Naive B cell (primary cell): ENCODE results near the gene SHKBP1. TPM values are rescaled to one million over a fixed set of nuclear protein-coding genes. Genes with fewer than 3 reads are reported as not detected.

Experiments
- ATAC-seq, 2 donors: fragments of 150-1000 bp; cut with Tn5 transposase; 2 replicates each; pipeline ENCODE4 v1.10.0; 2021; ENCODE audit warnings: low read depth in 2 of 2, mild to moderate bottlenecking in 2 of 2, moderate library complexity in 2 of 2
- DNase-seq: peaks from one replicate; pipeline ENCODE4 v3.0.0; 2022
- H3K27ac Mint-ChIP-seq, 6 donors: one replicate each; pipeline ENCODE4 v1.8.0; 2020 to 2022; ENCODE audit warnings: mild to moderate bottlenecking in 6 of 6, mixed read lengths in 6 of 6, moderate library complexity in 5 of 6, inconsistent platforms in 2 of 6
- H3K27me3 Mint-ChIP-seq, 3 donors: one replicate each; pipeline ENCODE4 v1.8.0; 2021 to 2022; ENCODE audit warnings: mixed read lengths in 3 of 3, mild to moderate bottlenecking in 1 of 3
- H3K36me3 Mint-ChIP-seq, 2 donors: one replicate each; pipeline ENCODE4 v1.8.0; 2020 to 2022; ENCODE audit warnings: mixed read lengths in 2 of 2, inconsistent platforms in 1 of 2, mild to moderate bottlenecking in 1 of 2
- H3K4me1 Mint-ChIP-seq, 3 donors: one replicate each; pipeline ENCODE4 v1.8.0; 2020 to 2022; ENCODE audit warnings: mixed read lengths in 3 of 3, inconsistent platforms in 1 of 3, mild to moderate bottlenecking in 1 of 3, moderate library complexity in 1 of 3
- H3K4me3 Mint-ChIP-seq, 8 donors: one replicate each; pipeline ENCODE4 v1.8.0; 2020 to 2022; ENCODE audit warnings: mild to moderate bottlenecking in 8 of 8, mixed read lengths in 8 of 8, moderate library complexity in 8 of 8, inconsistent platforms in 2 of 8
- H3K9me3 Mint-ChIP-seq, 7 donors: one replicate each; pipeline ENCODE4 v1.8.0; 2020 to 2022; ENCODE audit warnings: mixed read lengths in 7 of 7, mild to moderate bottlenecking in 5 of 7, inconsistent platforms in 2 of 7, moderate library complexity in 1 of 7
- polyA plus RNA-seq, 6 donors: library from polyadenylated mRNA; unstranded; fragments of 300-500 nt; fragmentation: Illumina TruSeq; gene quantifications; one replicate each; pipeline ENCODE4 v1.2.3, GENCODE V29; 2021; ENCODE audit warnings: low read depth in 6 of 6

The SHKBP1 gene
- polyA plus RNA-seq, 6 donors from 2014 or later: 125 to 196 (median 152) TPM

DNA sequence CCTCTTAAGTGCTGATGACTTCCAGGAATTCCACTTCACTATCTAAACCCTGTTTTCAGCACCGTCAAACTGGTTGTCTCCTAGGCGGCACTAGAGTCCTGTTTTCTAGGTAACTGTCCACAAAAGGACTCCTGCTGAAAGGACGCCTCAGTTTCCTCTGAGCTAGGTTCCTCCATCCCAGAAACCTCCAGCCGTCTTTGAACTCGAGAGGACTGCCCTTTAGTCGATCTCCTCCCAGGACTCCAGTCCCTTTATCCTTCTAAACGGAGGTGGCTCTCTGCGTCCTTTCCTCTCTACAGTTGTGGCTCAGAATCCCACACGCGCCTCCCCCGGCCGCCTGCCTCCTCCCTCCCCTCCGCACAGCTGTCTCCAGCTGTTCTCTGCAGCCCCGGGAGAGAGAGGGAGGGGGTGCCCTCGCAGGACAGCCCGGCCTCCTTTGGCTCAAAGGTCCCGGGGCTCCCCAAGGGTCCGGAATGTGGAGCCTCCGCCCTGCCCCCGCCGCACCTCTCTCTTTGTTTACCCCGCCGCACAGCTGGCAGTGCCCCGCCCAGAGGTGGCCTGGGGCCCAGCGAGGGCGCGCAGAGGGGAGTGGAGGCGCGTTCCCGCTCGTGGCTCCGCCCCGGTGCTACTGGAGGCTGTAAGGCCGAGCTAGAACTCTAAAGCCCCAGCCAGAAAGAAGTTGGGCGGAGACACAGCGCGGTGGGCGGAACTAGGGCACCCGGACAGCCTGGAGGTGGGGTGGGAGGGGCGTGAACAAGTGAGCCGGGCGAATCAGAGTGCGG lies 26.9 kb downstream of the SHKBP1 start:
- H3K9me3 Mint-ChIP-seq: peaks cover 0 to 5% (median 0%) of the 10 kb centered on the region in 7 donors
- H3K4me1 Mint-ChIP-seq: peaks cover 57 to 79% (median 74%) of the 10 kb centered on the region in 3 donors
- no peaks in the 10 kb centered on the region for H3K36me3 Mint-ChIP-seq

DNA sequence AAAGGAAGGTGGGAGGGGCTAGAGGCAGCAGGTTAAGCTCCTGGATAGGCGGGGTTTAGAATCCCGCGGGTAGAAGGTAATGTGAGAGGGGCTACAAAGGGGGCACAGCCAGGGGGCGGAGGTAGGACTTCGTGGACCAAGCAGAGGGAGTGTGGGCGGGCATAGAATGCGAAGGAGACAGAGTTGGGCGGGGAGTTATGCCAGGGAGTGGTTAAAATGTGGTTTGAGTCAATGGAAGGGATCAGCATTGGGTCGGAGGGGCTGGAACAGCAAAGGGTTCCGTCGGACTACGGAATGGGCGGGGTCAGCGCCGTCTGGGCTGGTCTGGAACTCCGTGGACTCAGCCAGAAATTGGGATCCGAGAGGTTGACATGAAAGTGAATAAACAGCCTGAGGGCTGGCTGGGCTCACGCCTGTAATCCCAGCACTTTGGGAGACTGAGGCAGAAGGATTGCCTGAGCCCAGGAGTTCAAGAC lies 27.5 kb downstream of the SHKBP1 start:
- peaks cover 0 to 5% (median 0%) of the 10 kb centered on the region in 7 donors for H3K9me3 Mint-ChIP-seq

More for the DNA sequence above, 26.9 kb downstream of the SHKBP1 start:
- DNase-seq (peak; percentile 90), ATAC-seq (peak; percentile 68 to 71)
- Mint-ChIP-seq H3K4me3 (peak overlapping the region; percentile 79 to 94 (median 89)), H3K27me3 (peaks cover 18 to 45% (median 32%) of the 10 kb centered on the region in 3 donors), H3K27ac (peak overlapping the region in 5 of 6 donors; percentile 12 to 96 (median 78))

DNA sequence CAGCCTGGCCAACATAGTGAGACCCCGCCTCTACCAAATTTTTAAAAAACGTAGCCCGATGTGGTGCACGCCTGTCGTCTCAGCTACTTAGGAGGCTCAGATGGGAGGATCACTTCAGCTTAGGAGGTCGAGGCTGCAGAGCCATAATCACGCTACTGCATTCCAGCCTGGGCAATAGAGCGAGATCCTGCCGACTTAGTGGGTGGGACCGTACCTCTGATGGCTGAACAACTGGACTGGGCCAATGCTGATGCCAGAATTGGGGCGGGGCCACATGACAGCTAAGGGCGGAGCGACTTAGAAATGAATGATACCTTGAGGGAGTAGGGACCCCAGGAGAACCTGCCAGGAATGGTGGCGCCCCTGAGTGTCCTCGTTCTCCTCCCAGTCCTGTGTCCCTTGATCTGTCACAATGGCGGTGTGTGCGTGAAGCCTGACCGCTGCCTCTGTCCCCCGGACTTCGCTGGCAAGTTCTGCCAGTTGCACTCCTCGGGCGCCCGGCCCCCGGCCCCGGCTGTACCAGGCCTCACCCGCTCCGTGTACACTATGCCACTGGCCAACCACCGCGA lies 28.1 kb downstream of the SHKBP1 start:
- Mint-ChIP-seq H3K9me3 (peaks cover 0 to 5% (median 0%) of the 10 kb centered on the region in 7 donors), H3K4me3 (peak overlapping the region; percentile 79 to 94 (median 90)), H3K27ac (peak overlapping the region in 5 of 6 donors; percentile 52 to 95 (median 89)), H3K36me3 (no peaks in the 10 kb centered on the region), H3K27me3 (peaks cover 8 to 34% (median 21%) of the 10 kb centered on the region in 3 donors), H3K4me1 (peaks cover 61 to 78% (median 74%) of the 10 kb centered on the region in 3 donors)
- no peak for DNase-seq
- no peak for ATAC-seq

More for the DNA sequence above, 27.5 kb downstream of the SHKBP1 start:
- Mint-ChIP-seq H3K4me1 (peaks cover 63 to 78% (median 74%) of the 10 kb centered on the region in 3 donors), H3K27ac (peak overlapping the region in 3 of 6 donors; percentile 78 to 96 (median 89)), H3K4me3 (peak overlapping the region; percentile 79 to 94 (median 89)), H3K36me3 (no peaks in the 10 kb centered on the region), H3K27me3 (peaks cover 12 to 39% (median 26%) of the 10 kb centered on the region in 3 donors)
- DNase-seq (no peak), ATAC-seq (no peak)

DNA sequence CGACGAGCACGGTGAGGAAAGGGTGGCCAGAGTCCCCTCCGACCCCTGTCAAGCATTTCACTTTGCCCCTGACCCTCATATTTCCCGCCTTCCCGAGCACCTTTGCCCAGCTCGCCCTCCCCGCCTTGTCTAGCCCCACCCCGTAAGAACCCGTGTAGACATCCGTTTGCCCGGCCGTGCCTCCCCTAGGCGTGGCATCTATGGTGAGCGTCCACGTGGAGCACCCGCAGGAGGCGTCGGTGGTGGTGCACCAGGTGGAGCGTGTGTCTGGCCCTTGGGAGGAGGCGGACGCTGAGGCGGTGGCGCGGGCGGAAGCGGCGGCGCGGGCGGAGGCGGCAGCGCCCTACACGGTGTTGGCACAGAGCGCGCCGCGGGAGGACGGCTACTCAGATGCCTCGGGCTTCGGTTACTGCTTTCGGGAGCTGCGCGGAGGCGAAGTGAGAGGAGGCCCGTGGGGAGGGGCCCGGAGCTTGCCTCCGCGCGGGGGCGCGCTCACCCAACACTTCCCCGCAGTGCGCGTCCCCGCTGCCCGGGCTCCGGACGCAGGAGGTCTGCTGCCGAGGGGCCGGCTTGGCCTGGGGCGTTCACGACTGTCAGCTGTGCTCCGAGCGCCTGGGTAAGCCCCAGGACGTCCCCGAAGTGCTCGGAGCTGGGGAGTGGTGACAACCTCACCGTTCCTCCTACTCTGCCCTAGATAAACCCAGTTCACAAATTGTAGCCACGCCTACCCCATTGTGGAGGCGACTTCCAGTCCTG lies 28.7 kb downstream of the SHKBP1 start:
- Mint-ChIP-seq H3K4me3 (peak overlapping the region; percentile 79 to 94 (median 89)), H3K9me3 (peaks cover 0 to 5% (median 0%) of the 10 kb centered on the region in 7 donors), H3K36me3 (no peaks in the 10 kb centered on the region), H3K27ac (peak overlapping the region; percentile 80 to 95 (median 89)), H3K27me3 (peaks cover 6 to 30% (median 16%) of the 10 kb centered on the region in 3 donors), H3K4me1 (peaks cover 64 to 81% (median 79%) of the 10 kb centered on the region in 3 donors)
- ATAC-seq: peak; percentile 39 to 50
- DNase-seq: peak; percentile 79

DNA sequence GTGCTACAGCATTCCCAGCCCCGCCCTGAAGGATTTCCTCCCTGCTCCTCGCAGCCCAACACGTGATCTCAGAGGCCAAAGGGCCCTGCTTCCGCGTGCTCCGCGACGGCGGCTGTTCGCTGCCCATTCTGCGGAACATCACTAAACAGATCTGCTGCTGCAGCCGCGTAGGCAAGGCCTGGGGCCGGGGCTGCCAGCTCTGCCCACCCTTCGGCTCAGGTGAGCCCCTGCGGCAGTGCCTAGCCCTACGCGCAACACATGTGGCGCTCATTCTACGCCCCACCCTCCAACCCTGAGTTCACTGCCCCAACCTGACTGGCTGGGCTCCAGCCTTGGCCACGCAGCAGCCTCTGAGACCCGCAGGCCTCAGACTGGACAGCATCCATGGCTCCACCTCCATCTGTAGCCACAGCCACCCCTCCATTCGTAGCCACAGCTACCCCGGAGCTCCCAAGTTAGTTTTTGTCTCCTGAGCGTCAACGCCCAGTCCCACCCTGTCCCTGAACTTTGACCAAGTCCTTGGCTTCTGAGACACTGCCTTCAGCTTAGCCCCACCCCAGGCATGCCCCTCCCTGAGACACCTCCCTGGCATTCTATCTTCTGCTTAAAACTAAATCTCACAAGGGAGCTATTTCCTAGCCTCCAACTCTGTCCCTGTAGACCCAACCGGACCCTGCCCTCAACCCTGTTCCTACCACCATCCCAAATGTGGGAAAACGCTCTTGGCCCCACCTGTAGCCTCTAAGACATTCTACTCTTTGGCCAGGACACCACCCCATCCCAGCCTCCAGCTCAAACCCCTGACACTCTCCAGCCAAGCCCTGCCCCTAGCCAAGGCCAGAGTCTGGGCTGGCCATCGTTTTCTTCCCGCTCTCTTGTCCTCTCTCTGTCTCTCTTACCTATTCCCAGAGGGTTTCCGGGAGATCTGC lies 30.9 kb downstream of the SHKBP1 start:
- H3K9me3 Mint-ChIP-seq: peaks cover 0 to 5% (median 0%) of the 10 kb centered on the region in 7 donors
- peaks cover 0 to 14% (median 0%) of the 10 kb centered on the region in 3 donors for H3K27me3 Mint-ChIP-seq
- peaks cover 57 to 83% (median 72%) of the 10 kb centered on the region in 3 donors for H3K4me1 Mint-ChIP-seq
- peak overlapping the region in 3 of 6 donors; percentile 20 to 87 (median 85) for H3K27ac Mint-ChIP-seq
- DNase-seq (no peak), ATAC-seq (no peak)
- no peaks in the 10 kb centered on the region for H3K36me3 Mint-ChIP-seq
- H3K4me3 Mint-ChIP-seq: peak overlapping the region in 7 of 8 donors; percentile 31 to 94 (median 53)

DNA sequence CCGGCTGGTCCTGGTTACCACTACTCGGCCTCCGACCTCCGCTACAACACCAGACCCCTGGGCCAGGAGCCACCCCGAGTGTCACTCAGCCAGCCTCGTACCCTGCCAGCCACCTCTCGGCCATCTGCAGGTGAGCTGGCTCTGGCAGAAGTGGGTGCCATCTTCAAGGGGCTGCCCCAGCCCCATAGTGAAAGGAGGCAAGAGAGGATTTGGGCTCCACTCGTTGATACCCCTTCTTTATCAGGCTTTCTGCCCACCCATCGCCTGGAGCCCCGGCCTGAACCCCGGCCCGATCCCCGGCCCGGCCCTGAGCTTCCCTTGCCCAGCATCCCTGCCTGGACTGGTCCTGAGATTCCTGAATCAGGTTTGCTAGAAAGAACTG lies 31.6 kb downstream of the SHKBP1 start:
- DNase-seq (no peak), ATAC-seq (no peak)
- Mint-ChIP-seq H3K36me3 (no peaks in the 10 kb centered on the region), H3K9me3 (peaks cover 0 to 5% (median 0%) of the 10 kb centered on the region in 7 donors), H3K4me1 (peaks cover 54 to 81% (median 66%) of the 10 kb centered on the region in 3 donors), H3K27me3 (peaks cover 0 to 12% (median 0%) of the 10 kb centered on the region in 3 donors), H3K27ac (peak overlapping the region in 1 of 6 donors; percentile 87), H3K4me3 (peak overlapping the region; percentile 31 to 94 (median 80))

DNA sequence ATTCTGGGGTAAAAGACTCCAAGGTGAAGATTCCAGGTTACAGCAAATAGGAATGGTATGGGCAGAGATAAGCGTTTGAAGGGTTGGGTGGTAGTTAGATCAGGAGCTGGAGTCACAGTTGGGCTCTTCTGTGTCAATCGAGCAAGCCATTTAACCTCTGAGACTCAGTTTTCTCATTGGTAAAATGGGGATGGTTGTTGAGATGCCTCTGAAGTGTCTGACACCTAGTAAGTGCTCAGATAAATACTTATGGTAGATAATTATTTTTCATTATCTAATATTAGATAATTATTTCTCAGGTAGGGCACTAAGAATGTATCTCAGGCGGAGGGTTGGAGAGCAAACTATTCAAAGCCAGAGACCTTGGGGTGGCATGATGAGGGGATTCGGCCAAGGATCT lies 32.3 kb downstream of the SHKBP1 start:
- Mint-ChIP-seq H3K4me1 (peaks cover 52 to 80% (median 66%) of the 10 kb centered on the region in 3 donors), H3K4me3 (peak overlapping the region; percentile 79 to 93 (median 88)), H3K36me3 (no peaks in the 10 kb centered on the region), H3K9me3 (peaks cover 0 to 3% (median 0%) of the 10 kb centered on the region in 7 donors), H3K27me3 (peaks cover 0 to 12% (median 0%) of the 10 kb centered on the region in 3 donors), H3K27ac (peak overlapping the region in 4 of 6 donors; percentile 32 to 100 (median 93))
- no peak for DNase-seq
- ATAC-seq: no peak

DNA sequence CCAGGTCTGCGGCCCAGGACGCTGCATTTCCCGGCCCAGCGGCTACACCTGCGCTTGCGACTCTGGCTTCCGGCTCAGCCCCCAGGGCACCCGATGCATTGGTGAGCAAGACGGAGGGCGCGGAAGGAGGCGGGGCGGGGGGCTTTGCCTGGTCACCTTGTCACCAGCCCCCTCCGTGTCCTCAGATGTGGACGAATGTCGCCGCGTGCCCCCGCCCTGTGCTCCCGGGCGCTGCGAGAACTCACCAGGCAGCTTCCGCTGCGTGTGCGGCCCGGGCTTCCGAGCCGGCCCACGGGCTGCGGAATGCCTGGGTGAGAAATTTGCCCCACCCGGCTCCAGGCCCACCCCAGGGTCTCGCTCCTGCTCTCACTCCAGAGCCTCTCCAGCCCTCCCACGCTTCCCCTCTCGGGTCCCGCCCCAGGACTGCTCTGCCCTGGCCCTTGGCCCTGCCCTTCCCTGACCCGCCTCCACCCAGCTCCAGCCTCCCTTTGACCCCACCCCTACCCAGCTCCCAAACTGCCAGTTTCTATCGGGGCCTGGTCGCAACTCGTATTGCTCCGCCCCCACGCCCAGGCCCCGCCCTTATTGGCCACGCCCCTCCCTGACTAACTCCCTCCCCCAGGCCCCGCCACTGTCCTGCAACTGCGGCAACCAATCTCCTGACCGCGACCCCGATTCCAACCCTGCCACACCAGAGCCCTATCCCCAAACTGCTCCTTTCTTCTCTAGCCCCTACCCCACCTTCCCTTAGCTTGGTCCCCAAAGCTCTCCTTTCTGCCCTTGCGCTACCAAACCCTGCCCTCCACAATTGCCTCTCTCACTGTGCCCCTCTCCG lies 33.1 kb downstream of the SHKBP1 start:
- DNase-seq: peak; percentile 80
- no peaks in the 10 kb centered on the region for H3K36me3 Mint-ChIP-seq
- peak; percentile 33 to 50 for ATAC-seq
- no peaks in the 10 kb centered on the region for H3K9me3 Mint-ChIP-seq
- peaks cover 0 to 12% (median 0%) of the 10 kb centered on the region in 3 donors for H3K27me3 Mint-ChIP-seq
- H3K27ac Mint-ChIP-seq: peak overlapping the region; percentile 89 to 100 (median 96)
- peaks cover 56 to 79% (median 66%) of the 10 kb centered on the region in 3 donors for H3K4me1 Mint-ChIP-seq
- H3K4me3 Mint-ChIP-seq: peak overlapping the region; percentile 79 to 93 (median 88)

DNA sequence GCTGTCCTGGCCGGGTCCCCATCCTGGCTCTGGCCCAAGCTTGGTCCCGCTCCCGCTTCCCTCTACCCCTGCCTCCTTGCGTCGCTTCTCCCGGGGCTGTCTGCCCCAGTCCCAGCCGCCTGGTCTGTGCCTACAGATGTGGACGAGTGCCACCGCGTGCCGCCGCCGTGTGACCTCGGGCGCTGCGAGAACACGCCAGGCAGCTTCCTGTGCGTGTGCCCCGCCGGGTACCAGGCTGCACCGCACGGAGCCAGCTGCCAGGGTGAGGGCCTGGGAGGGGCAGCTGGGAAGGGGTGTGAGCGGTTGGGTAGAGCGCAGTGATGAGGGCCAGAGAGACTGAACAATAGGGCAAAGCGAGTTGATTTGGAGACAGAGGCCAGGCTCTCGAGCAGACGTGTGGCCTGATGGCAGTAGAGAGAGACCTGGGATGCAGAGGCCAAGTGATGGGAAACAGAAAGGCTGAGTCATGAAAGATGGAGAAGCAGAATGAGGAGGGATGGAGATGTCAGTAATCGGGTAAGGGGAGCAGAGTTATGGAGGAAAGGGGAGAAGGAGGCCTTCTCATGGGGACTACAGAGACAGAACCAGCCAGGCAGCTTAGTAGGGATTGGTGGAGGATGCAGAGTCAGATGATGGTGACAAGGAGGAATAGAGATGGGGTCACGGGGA lies 33.9 kb downstream of the SHKBP1 start:
- Mint-ChIP-seq H3K9me3 (no peaks in the 10 kb centered on the region), H3K4me3 (peak overlapping the region; percentile 79 to 93 (median 88)), H3K36me3 (no peaks in the 10 kb centered on the region), H3K4me1 (peaks cover 55 to 80% (median 63%) of the 10 kb centered on the region in 3 donors), H3K27me3 (peaks cover 0 to 12% (median 0%) of the 10 kb centered on the region in 3 donors), H3K27ac (peak overlapping the region; percentile 89 to 100 (median 96))
- ATAC-seq (peak; percentile 48), DNase-seq (peak; percentile 69)

DNA sequence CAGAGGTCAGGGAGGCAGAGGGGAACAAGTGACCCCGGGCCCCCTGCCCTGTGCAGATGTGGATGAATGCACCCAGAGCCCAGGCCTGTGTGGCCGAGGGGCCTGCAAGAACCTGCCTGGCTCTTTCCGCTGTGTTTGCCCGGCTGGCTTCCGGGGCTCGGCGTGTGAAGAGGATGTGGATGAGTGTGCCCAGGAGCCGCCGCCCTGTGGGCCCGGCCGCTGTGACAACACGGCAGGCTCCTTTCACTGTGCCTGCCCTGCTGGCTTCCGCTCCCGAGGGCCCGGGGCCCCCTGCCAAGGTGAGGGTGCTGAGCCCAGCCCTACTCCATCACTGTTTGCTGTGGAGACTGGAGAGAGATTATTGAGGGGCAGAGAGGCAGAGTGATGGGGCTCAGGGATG lies 34.4 kb downstream of the SHKBP1 start:
- Mint-ChIP-seq H3K27ac (peak overlapping the region in 4 of 6 donors; percentile 89 to 100 (median 97)), H3K36me3 (no peaks in the 10 kb centered on the region), H3K27me3 (peaks cover 0 to 12% (median 0%) of the 10 kb centered on the region in 3 donors), H3K4me3 (peak overlapping the region in 3 of 8 donors; percentile 89 to 93 (median 89)), H3K4me1 (peaks cover 54 to 76% (median 62%) of the 10 kb centered on the region in 3 donors), H3K9me3 (no peaks in the 10 kb centered on the region)
- DNase-seq (no peak), ATAC-seq (no peak)
